HG03342 (cell line): ENCODE measurements around the gene FXN.
"Not testable (repeated sequence)": the region's sequence is repeated elsewhere in the genome, so short reads cannot be mapped to it uniquely, and the experiment has no call there.

ENCODE experiments used
- ATAC-seq: cut with Tn5 transposase; IDR thresholded peaks from one replicate; pipeline ENCODE4 v1.9.1; 2021; ENCODE audit warnings: mild to moderate bottlenecking, moderate library complexity; ENCODE audit not compliant: unreplicated experiment

The FXN gene

GRCh38 chr9:69097923-69098593 lies 62.5 kb downstream of the FXN start:
- ATAC-seq = no peak

- not testable (repeated sequence) for ATAC-seq
These were observed 67.9 kb downstream of the FXN start for GRCh38 chr9:69103348-69103996.

GRCh38 chr9:69104830-69105527 lies 69.4 kb downstream of the FXN start:
- ATAC-seq = no peak

- no peak for ATAC-seq
These were observed 72.2 kb downstream of the FXN start for GRCh38 chr9:69107771-69108170.

GRCh38 chr9:69108706-69109105 lies 73.2 kb downstream of the FXN start:
- ATAC-seq = not testable (repeated sequence)

- no peak for ATAC-seq
These were observed 73.6 kb downstream of the FXN start for GRCh38 chr9:69109152-69109551.

- ATAC-seq = not testable (repeated sequence)
These were observed 77.1 kb downstream of the FXN start for GRCh38 chr9:69112646-69113045.

- ATAC-seq = no peak
These were observed 80.1 kb downstream of the FXN start for GRCh38 chr9:69115621-69116020.

GRCh38 chr9:69118656-69119055 lies 83.1 kb downstream of the FXN start:
- ATAC-seq = no peak

- no peak for ATAC-seq
These were observed 85.0 kb downstream of the FXN start for GRCh38 chr9:69120380-69121154.

- peak; percentile 65 for ATAC-seq
These were observed 85.9 kb downstream of the FXN start for GRCh38 chr9:69121155-69122081.

GRCh38 chr9:69122082-69122548 lies 86.6 kb downstream of the FXN start:
- peak; percentile 70 for ATAC-seq

GRCh38 chr9:69122549-69123141 lies 87.1 kb downstream of the FXN start:
- no peak for ATAC-seq

GRCh38 chr9:69130456-69131441 lies 95.2 kb downstream of the FXN start:
- no peak for ATAC-seq

- ATAC-seq = no peak
These were observed 96.1 kb downstream of the FXN start for GRCh38 chr9:69131682-69132081.

GRCh38 chr9:69132361-69132760 lies 96.8 kb downstream of the FXN start:
- no peak for ATAC-seq

GRCh38 chr9:69134412-69134811 lies 98.9 kb downstream of the FXN start:
- ATAC-seq = no peak

- no peak for ATAC-seq
These were observed 100.6 kb downstream of the FXN start for GRCh38 chr9:69136185-69136584.

GRCh38 chr9:69136779-69137178 lies 101.2 kb downstream of the FXN start:
- no peak for ATAC-seq
